HCT116 (cell line): ENCODE results near the gene THYN1. TPM values are rescaled to one million over a fixed set of nuclear protein-coding genes. Genes with fewer than 3 reads are reported as not detected.

Experiments
- ATAC-seq: fragments of 200-7000 bp; cut with Tn5 transposase; 2 replicates; pipeline ENCODE4 v1.9.1; 2020; ENCODE audit warnings: mild to moderate bottlenecking, moderate library complexity
- BruUV-seq: library from RNA; stranded (reverse); fragments of 400-500 nt; replicated peaks from 2 replicates; lab custom pipeline; 2021; lab: Mats Ljungman, UMichigan
- CTCF ChIA-PET: fragments of 300-600 bp; sonication (Branson Sonifier 250); formaldehyde crosslinking; loops from one replicate; lab custom pipeline; 2021; ENCODE audit warnings: antibody characterized with exemption; lab: Charles Lee
- POLR2A ChIA-PET: fragments of 300-600, 350-600 bp; sonication (Branson Sonifier 250); formaldehyde crosslinking; loops from one replicate; lab custom pipeline; 2021; ENCODE audit warnings: antibody characterized with exemption; lab: Charles Lee
- RAD21 ChIA-PET, 2 experiments: fragments of 300-600 bp; sonication (Branson Sonifier 250); formaldehyde crosslinking; loops; one replicate each; lab custom pipeline; 2023; ENCODE audit warnings: low total read pairs in 2 of 2; ENCODE audit not compliant: uncharacterized antibody in 2 of 2, unreplicated experiment in 2 of 2, low non-redundant PET in 1 of 2; lab: Charles Lee
- DNase-seq: peaks from one replicate; pipeline ENCODE4 v3.0.0-alpha.2; 2010; ENCODE audit warnings: low read depth, low spot score
- H2AFZ ChIP-seq: fragments of 200-600 bp; shearing (Covaris generic), sonication (generic); 2 replicates; pipeline ENCODE4 v1.6.1; 2017; ENCODE audit warnings: low read depth, mixed run types, mixed read lengths, antibody characterized with exemption, low read length; ENCODE audit not compliant: poor library complexity, severe bottlenecking
- H3K27ac ChIP-seq: 2 replicates; pipeline ENCODE4 v1.5.1; 2012; ENCODE audit warnings: low read depth, low read length
- H3K27me3 ChIP-seq: fragments of 200-600 bp; sonication (generic); 2 replicates; pipeline ENCODE4 v1.6.1; 2016; ENCODE audit warnings: mixed run types, low read length, mixed read lengths; ENCODE audit not compliant: insufficient read depth
- H3K36me3 ChIP-seq, 2 experiments: fragments of 200-500 bp in 1 of 2; fragments of 200-600 bp in 1 of 2; sonication (Bioruptor generic) in 1 of 2; sonication (generic) in 1 of 2; 2 replicates each; pipeline versions ENCODE4 v1.5.1 to v1.6.1; 2014 to 2016; ENCODE audit warnings: low read length in 2 of 2, inconsistent platforms in 1 of 2, mixed read lengths in 1 of 2, mixed run types in 1 of 2; ENCODE audit not compliant: insufficient read depth in 2 of 2, control insufficient read depth in 1 of 2
- H3K4me1 ChIP-seq, 2 experiments: fragments of 200-600 bp in 1 of 2; sonication (generic) in 1 of 2; 2 replicates each; pipeline versions ENCODE4 v1.5.1 to v1.6.1; 2012 to 2017; ENCODE audit warnings: low read length in 2 of 2, inconsistent platforms in 1 of 2, mild to moderate bottlenecking in 1 of 2, mixed read lengths in 1 of 2, mixed run types in 1 of 2, moderate library complexity in 1 of 2; ENCODE audit not compliant: insufficient read depth in 2 of 2, control insufficient read depth in 1 of 2
- H3K4me2 ChIP-seq: fragments of 200-600 bp; sonication (generic); 2 replicates; pipeline ENCODE4 v1.6.1; 2017; ENCODE audit warnings: mixed run types, low read length, mixed read lengths
- H3K4me3 ChIP-seq, 2 experiments: fragments of 200-600 bp in 1 of 2; sonication (generic) in 1 of 2; replicated peaks in 1 of 2; 2 replicates each; pipeline ENCODE4 v1.5.1; 2011 to 2016; ENCODE audit warnings: low read length in 2 of 2, control low read depth in 1 of 2, low read depth in 1 of 2, mild to moderate bottlenecking in 1 of 2, mixed read lengths in 1 of 2, mixed run types in 1 of 2
- H3K79me2 ChIP-seq: fragments of 200-600 bp; sonication (generic); 2 replicates; pipeline ENCODE4 v1.6.1; 2017; ENCODE audit warnings: mild to moderate bottlenecking, mixed run types, low read length, moderate library complexity, mixed read lengths; ENCODE audit not compliant: insufficient read depth
- H3K9ac ChIP-seq: fragments of 200-600 bp; sonication (generic); 2 replicates; pipeline ENCODE4 v1.6.1; 2016; ENCODE audit warnings: low read length, mixed read lengths
- H3K9me2 ChIP-seq: fragments of 200-600 bp; sonication (generic), shearing (Covaris generic); 2 replicates; pipeline ENCODE4 v1.6.1; 2017; ENCODE audit warnings: mixed run types, mild to moderate bottlenecking, moderate library complexity; ENCODE audit not compliant: insufficient read depth
- H3K9me3 ChIP-seq, 2 experiments: fragments of 200-500 bp in 1 of 2; fragments of 200-600 bp in 1 of 2; sonication (Bioruptor generic) in 1 of 2; sonication (generic) in 1 of 2; 2 replicates each; pipeline ENCODE4 v1.6.1; 2014 to 2017; ENCODE audit warnings: low read length in 2 of 2, mixed read lengths in 2 of 2, inconsistent platforms in 1 of 2, low read depth in 1 of 2, mild to moderate bottlenecking in 1 of 2, mixed run types in 1 of 2, moderate library complexity in 1 of 2; ENCODE audit not compliant: control insufficient read depth in 1 of 2, insufficient read depth in 1 of 2
- H4K20me1 ChIP-seq: fragments of 200-600 bp; sonication (generic), shearing (Covaris generic); 2 replicates; pipeline ENCODE4 v1.6.1; 2017; ENCODE audit warnings: mixed run types, mild to moderate bottlenecking, moderate library complexity; ENCODE audit not compliant: insufficient read depth
- ATF3 ChIP-seq: IDR thresholded peaks from 2 replicates; pipeline ENCODE4 v1.6.1; 2012
- CBX3 ChIP-seq: IDR thresholded peaks from 2 replicates; pipeline ENCODE4 v1.6.1; 2012; ENCODE audit warnings: low read depth
- CTCF ChIP-seq, 3 experiments: fragments of 200-600 bp in 1 of 3; sonication (generic) in 1 of 3; IDR thresholded peaks in 2 of 3; conservative IDR thresholded peaks in 1 of 3; 2 replicates each; pipeline ENCODE4 v1.5.1; 2012 to 2017; ENCODE audit warnings: low read depth in 2 of 3, low read length in 2 of 3, antibody characterized with exemption in 1 of 3, borderline replicate concordance in 1 of 3, control low read depth in 1 of 3, mild to moderate bottlenecking in 1 of 3, mixed read lengths in 1 of 3, mixed run types in 1 of 3, moderate library complexity in 1 of 3; ENCODE audit not compliant: insufficient read depth in 1 of 3
- EGR1 ChIP-seq: IDR thresholded peaks from 2 replicates; pipeline ENCODE4 v1.6.1; 2012; ENCODE audit warnings: low read depth
- FOSL1 ChIP-seq: IDR thresholded peaks from 2 replicates; pipeline ENCODE4 v1.6.1; 2012; ENCODE audit warnings: low read depth
- JUND ChIP-seq: IDR thresholded peaks from 2 replicates; pipeline ENCODE4 v1.6.1; 2012
- POLR2AphosphoS5 ChIP-seq: IDR thresholded peaks from 2 replicates; pipeline ENCODE4 v1.6.1; 2011; ENCODE audit warnings: mild to moderate bottlenecking, low read depth, low read length, moderate library complexity
- RAD21 ChIP-seq: IDR thresholded peaks from 2 replicates; pipeline ENCODE4 v1.6.1; 2012; ENCODE audit warnings: low read depth, mild to moderate bottlenecking
- SIN3A ChIP-seq: IDR thresholded peaks from 2 replicates; pipeline ENCODE4 v1.6.1; 2012; ENCODE audit warnings: low read depth
- YY1 ChIP-seq: IDR thresholded peaks from 2 replicates; pipeline ENCODE4 v1.6.1; 2011; ENCODE audit warnings: low read length, low read depth, moderate library complexity, mild to moderate bottlenecking; ENCODE audit not compliant: insufficient replicate concordance; ENCODE audit errors: extremely low read depth
- ZBTB33 ChIP-seq: IDR thresholded peaks from 2 replicates; pipeline ENCODE4 v1.6.1; 2011; ENCODE audit warnings: mild to moderate bottlenecking, low read length, moderate library complexity; ENCODE audit not compliant: insufficient replicate concordance; ENCODE audit errors: extremely low read depth
- ZNF274 ChIP-seq: fragments of 200-500 bp; sonication (Bioruptor generic); IDR thresholded peaks from 2 replicates; pipeline ENCODE4 v1.6.1; 2014; ENCODE audit warnings: mild to moderate bottlenecking, low read depth, low read length, inconsistent platforms
- intact Hi-C: fragments of 100-400 bp; cut with micrococcal nuclease; formaldehyde crosslinking; loops from 2 replicates; pipeline ENCODE4 v1.10.0; 2022
- total RNA-seq: library from RNA; stranded (reverse); gene quantifications from one replicate; pipeline ENCODE4 v1.2.1, GENCODE V29; 2021; ENCODE audit not compliant: unreplicated experiment

Gene THYN1
- total RNA-seq, 1 experiment from 2014 or later = 32.2 TPM

- H3K79me2 ChIP-seq = no peaks in the 10 kb centered on the region
- no peak overlapping the region for H3K9ac ChIP-seq
- H3K27ac ChIP-seq = no peak overlapping the region
- no peak overlapping the region for H3K4me3 ChIP-seq
- H4K20me1 ChIP-seq = no peaks in the 10 kb centered on the region
- ChIA-PET POLR2A (no interaction called here), CTCF (interaction anchor here (0.7 to 1.0 kb wide), 2 partner anchors 8 to 11 kb away, joined by 3 read pairs; partner anchors contain the start of genes ACAD8 and THYN1), RAD21 (no interaction called here)
- ATAC-seq = peak; percentile 90
- intact Hi-C loops = no loop called here
- H2AFZ ChIP-seq = no peak overlapping the region
- no peak overlapping the region for H3K4me2 ChIP-seq
- H3K36me3 ChIP-seq = peaks cover 4 to 8% of the 10 kb centered on the region in 2 experiments; a peak in 3 of 4 replicates
- no peaks in the 10 kb centered on the region for H3K4me1 ChIP-seq
- peak; percentile 6 for DNase-seq
- no TSS peak for BruUV-seq
- no peaks in the 10 kb centered on the region for H3K9me2 ChIP-seq
- TF ChIP-seq JUND (no peak), CTCF (IDR thresholded peaks at IDR 0.05 in 2 of 3, conservative IDR thresholded peaks at IDR 0.05 in 1 of 3; ENCODE audit: borderline replicate concordance in 1 of 3, insufficient read depth in 1 of 3, low read depth in 2 of 3, low read length in 2 of 3) (peak; percentile 26 to 76 (median 70); a peak in 5 of 6 replicates), RAD21 (peak; percentile 57), EGR1 (no peak)
- H3K27me3 ChIP-seq = no peaks in the 10 kb centered on the region
- no peaks in the 10 kb centered on the region for H3K9me3 ChIP-seq
These were observed 8.7 kb upstream of the THYN1 start for GRCh38 chr11:134261626-134262488.

GRCh38 chr11:134260983-134261382 is 7.8 kb upstream of the THYN1 start:
- RAD21 ChIA-PET = no interaction called here
- no peak for ATAC-seq
- no peak overlapping the region for H2AFZ ChIP-seq
- H3K9me3 ChIP-seq = no peaks in the 10 kb centered on the region
- H3K4me3 ChIP-seq = no peak overlapping the region
- TF ChIP-seq POLR2AphosphoS5 = no peak
- no peak for TF ChIP-seq ZNF274
- no peak for TF ChIP-seq YY1
- no peak for TF ChIP-seq CBX3
- TF ChIP-seq ATF3 = no peak
- TF ChIP-seq RAD21 = no peak
- no peak for TF ChIP-seq FOSL1
- no peak for TF ChIP-seq SIN3A
- no peak for TF ChIP-seq ZBTB33
- BruUV-seq = no TSS peak
- no peaks in the 10 kb centered on the region for H3K79me2 ChIP-seq
- no peak overlapping the region for H3K9ac ChIP-seq
- H3K4me1 ChIP-seq = no peaks in the 10 kb centered on the region
- CTCF ChIA-PET = no interaction called here
- H3K27me3 ChIP-seq = no peaks in the 10 kb centered on the region
- intact Hi-C loops = no loop called here
- POLR2A ChIA-PET = no interaction called here
- no peaks in the 10 kb centered on the region for H4K20me1 ChIP-seq
- H3K36me3 ChIP-seq = peaks cover 4 to 8% of the 10 kb centered on the region in 2 experiments; a peak in 3 of 4 replicates
- H3K9me2 ChIP-seq = no peaks in the 10 kb centered on the region
- no peak for DNase-seq
- no peak overlapping the region for H3K27ac ChIP-seq
- H3K4me2 ChIP-seq = no peak overlapping the region
